ENCODE results near the gene NCOA1. TPM values are rescaled to one million over a fixed set of nuclear protein-coding genes. Genes with fewer than 3 reads are reported as not detected.

The NCOA1 gene
- total RNA-seq, 2 donors from 2014 or later, result 20.1 to 22.6 TPM

GRCh38 chr2:24618144-24618543 is 127.1 kb downstream of the NCOA1 start:
- Histone ChIP-seq H3K27me3 (ENCODE audit: control insufficient read depth, insufficient read depth, low read length, poor library complexity, severe bottlenecking) (no peaks in the 10 kb centered on the region), H3K4me3 (ENCODE audit: low read length) (no peak overlapping the region), H3K27ac (ENCODE audit: low read depth, low read length) (no peak overlapping the region), H3K36me3 (ENCODE audit: control insufficient read depth, insufficient read depth, low read length) (no peaks in the 10 kb centered on the region), H3K9me3 (ENCODE audit: control insufficient read depth, low read length) (no peaks in the 10 kb centered on the region), H3K9ac (ENCODE audit: extremely low read depth, low read length, poor library complexity, severe bottlenecking) (no peak overlapping the region), H3K4me1 (ENCODE audit: control insufficient read depth, insufficient read depth, low read length) (peaks cover 7% of the 10 kb centered on the region)
- H3K27ac Mint-ChIP-seq, result no peak overlapping the region
- H3K27me3 Mint-ChIP-seq (ENCODE audit: insufficient read depth), result no peaks in the 10 kb centered on the region
- TF ChIP-seq, protein P1, sequence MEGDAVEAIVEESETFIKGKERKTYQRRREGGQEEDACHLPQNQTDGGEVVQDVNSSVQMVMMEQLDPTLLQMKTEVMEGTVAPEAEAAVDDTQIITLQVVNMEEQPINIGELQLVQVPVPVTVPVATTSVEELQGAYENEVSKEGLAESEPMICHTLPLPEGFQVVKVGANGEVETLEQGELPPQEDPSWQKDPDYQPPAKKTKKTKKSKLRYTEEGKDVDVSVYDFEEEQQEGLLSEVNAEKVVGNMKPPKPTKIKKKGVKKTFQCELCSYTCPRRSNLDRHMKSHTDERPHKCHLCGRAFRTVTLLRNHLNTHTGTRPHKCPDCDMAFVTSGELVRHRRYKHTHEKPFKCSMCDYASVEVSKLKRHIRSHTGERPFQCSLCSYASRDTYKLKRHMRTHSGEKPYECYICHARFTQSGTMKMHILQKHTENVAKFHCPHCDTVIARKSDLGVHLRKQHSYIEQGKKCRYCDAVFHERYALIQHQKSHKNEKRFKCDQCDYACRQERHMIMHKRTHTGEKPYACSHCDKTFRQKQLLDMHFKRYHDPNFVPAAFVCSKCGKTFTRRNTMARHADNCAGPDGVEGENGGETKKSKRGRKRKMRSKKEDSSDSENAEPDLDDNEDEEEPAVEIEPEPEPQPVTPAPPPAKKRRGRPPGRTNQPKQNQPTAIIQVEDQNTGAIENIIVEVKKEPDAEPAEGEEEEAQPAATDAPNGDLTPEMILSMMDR (conservative IDR thresholded peaks at IDR 0.05), result no peak
- DNase-seq, result no peak
- WGBS, 2 experiments (ENCODE audit: insufficient coverage in 1 of 2, insufficient read length in 1 of 2), result 93 to 100% methylated on average over 1 of the region's 1 CpG
- H3K9me3 Mint-ChIP-seq, result no peaks in the 10 kb centered on the region
- peaks cover 14% of the 10 kb centered on the region for H3K4me1 Mint-ChIP-seq
- H3K36me3 Mint-ChIP-seq (ENCODE audit: low read depth), result no peaks in the 10 kb centered on the region
- no peak overlapping the region for H3K4me3 Mint-ChIP-seq

- no peak overlapping the region for H3K27ac ChIP-seq (ENCODE audit: low read depth, low read length)
- WGBS, 2 experiments (ENCODE audit: insufficient coverage in 1 of 2, insufficient read length in 1 of 2), result no CpG with 5 or more reads among the region's 1 CpG
- no peaks in the 10 kb centered on the region for H3K9me3 ChIP-seq (ENCODE audit: control insufficient read depth, low read length)
- H3K4me1 Mint-ChIP-seq, result peaks cover 11% of the 10 kb centered on the region
- H3K4me1 ChIP-seq (ENCODE audit: control insufficient read depth, insufficient read depth, low read length), result peaks cover 7% of the 10 kb centered on the region
- H3K27me3 ChIP-seq (ENCODE audit: control insufficient read depth, insufficient read depth, low read length, poor library complexity, severe bottlenecking), result no peaks in the 10 kb centered on the region
- H3K9me3 Mint-ChIP-seq, result no peaks in the 10 kb centered on the region
- H3K27ac Mint-ChIP-seq, result no peak overlapping the region
- no peaks in the 10 kb centered on the region for H3K36me3 Mint-ChIP-seq (ENCODE audit: low read depth)
- no peak overlapping the region for H3K4me3 Mint-ChIP-seq
- no peak overlapping the region for H3K9ac ChIP-seq (ENCODE audit: extremely low read depth, low read length, poor library complexity, severe bottlenecking)
- TF ChIP-seq, protein P1 (conservative IDR thresholded peaks at IDR 0.05), result no peak
- no peaks in the 10 kb centered on the region for H3K27me3 Mint-ChIP-seq (ENCODE audit: insufficient read depth)
- H3K36me3 ChIP-seq (ENCODE audit: control insufficient read depth, insufficient read depth, low read length), result no peaks in the 10 kb centered on the region
- H3K4me3 ChIP-seq (ENCODE audit: low read length), result no peak overlapping the region
- DNase-seq, result no peak
Measured at GRCh38 chr2:24618680-24619079, 127.6 kb downstream of the NCOA1 start.

DNA sequence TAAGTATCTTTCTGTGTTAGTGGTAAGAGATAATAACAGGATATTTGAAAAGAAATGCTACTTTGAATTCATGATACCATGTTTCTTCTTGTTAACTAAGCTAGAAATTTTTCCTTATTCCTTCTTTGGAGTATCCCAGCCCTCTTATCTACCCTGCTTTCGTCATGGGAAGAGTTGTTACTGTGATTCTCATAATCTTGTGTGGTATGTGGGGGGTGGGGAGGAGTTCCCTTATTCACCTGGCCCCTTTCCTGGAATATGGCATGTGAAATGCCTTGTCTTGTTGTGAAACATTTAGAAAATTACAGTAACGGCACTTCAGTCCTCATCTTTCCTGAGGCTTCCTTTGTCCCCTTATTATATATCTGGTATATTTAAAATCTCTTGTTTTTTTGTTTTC is 129.9 kb downstream of the NCOA1 start:
- H3K27me3 ChIP-seq (ENCODE audit: control insufficient read depth, insufficient read depth, low read length, poor library complexity, severe bottlenecking), result no peaks in the 10 kb centered on the region
- peak overlapping the region; percentile 45 for H3K27ac Mint-ChIP-seq
- H3K36me3 ChIP-seq (ENCODE audit: control insufficient read depth, insufficient read depth, low read length), result no peaks in the 10 kb centered on the region
- H3K9me3 Mint-ChIP-seq, result no peaks in the 10 kb centered on the region
- no peak overlapping the region for H3K4me3 ChIP-seq (ENCODE audit: low read length)
- H3K4me3 Mint-ChIP-seq, result no peak overlapping the region
- H3K4me1 Mint-ChIP-seq, result peaks cover 10% of the 10 kb centered on the region
- no peaks in the 10 kb centered on the region for H3K27me3 Mint-ChIP-seq (ENCODE audit: insufficient read depth)
- H3K9ac ChIP-seq (ENCODE audit: extremely low read depth, low read length, poor library complexity, severe bottlenecking), result no peak overlapping the region
- H3K36me3 Mint-ChIP-seq (ENCODE audit: low read depth), result no peaks in the 10 kb centered on the region
- TF ChIP-seq, protein P1 (conservative IDR thresholded peaks at IDR 0.05), result no peak
- H3K9me3 ChIP-seq (ENCODE audit: control insufficient read depth, low read length), result no peaks in the 10 kb centered on the region
- peaks cover 7% of the 10 kb centered on the region for H3K4me1 ChIP-seq (ENCODE audit: control insufficient read depth, insufficient read depth, low read length)
- DNase-seq, result no peak
- WGBS, 2 experiments (ENCODE audit: insufficient coverage in 1 of 2, insufficient read length in 1 of 2), result 68% methylated on average over 2 of the region's 2 CpGs; no CpG with 5 or more reads in 1 of the 2 experiments
- no peak overlapping the region for H3K27ac ChIP-seq (ENCODE audit: low read depth, low read length)

All from endodermal cell (in vitro differentiated cells).